Endometrial microvascular endothelial cells (primary cell): ENCODE results near the gene CPSF3. TPM values are rescaled to one million over a fixed set of nuclear protein-coding genes. Genes with fewer than 3 reads are reported as not detected.
"Not testable (repeated sequence)": the region's sequence is repeated elsewhere in the genome, so short reads cannot be mapped to it uniquely, and the experiment has no call there.

Experiments
- in situ Hi-C: cut with HindIII; loops from 2 replicates; pipeline ENCODE4 v1.10.0; 2017; ENCODE audit warnings: low sequenced_read_pairs, low pct_unique_long_range_greater_than_20kb; ENCODE audit errors: inconsistent ontology term
- total RNA-seq: library from RNA; depleted of rRNA; stranded (reverse); fragments of >200 nt; gene quantifications from one replicate; pipeline ENCODE4 v1.2.3, GENCODE V29; 2015; ENCODE audit errors: inconsistent ontology term

CPSF3 gene
- total RNA-seq, 1 donor from 2014 or later, result 43.9 TPM

DNA sequence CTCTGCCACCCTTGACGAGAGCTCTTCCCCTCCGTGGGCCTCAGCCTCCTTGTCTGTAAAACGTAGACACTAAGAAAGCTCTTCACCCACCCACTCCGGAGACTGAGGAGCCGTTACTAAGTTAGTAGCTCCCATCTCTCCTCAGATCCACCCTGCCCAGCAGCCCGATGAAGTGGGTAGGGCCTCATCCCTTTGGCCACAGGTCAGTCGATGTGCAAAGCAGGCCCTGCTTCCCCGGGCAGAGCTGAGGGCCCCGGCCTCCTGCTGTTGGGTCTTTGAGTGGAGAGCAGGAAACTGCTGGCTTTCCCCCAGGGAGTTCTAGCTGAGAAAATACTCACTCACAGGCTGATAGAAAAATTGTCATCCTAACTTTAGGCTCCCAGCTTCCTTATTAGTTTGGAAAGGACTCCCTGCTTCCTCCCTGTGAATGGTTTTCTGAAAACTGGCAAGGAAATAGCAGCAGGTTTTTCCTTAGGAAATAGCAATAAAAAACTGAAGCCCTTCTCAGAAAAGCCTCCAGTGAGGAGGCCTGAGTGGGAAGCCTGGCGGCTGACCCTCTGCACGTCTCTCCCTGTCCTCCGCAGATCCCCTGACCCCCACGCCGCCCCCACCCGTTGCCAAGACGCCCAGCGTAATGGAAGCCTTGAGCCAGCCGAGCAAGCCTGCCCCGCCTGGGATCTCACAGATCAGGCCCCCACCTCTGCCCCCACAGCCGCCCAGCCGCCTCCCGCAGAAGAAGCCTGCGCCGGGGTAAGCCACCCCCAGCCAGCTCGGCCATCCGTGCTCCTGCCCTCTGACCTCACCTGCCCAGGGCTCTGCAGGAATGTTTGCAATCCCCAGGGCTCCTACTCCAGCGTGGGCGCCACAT, 30.3 kb upstream of the CPSF3 start:
- in situ Hi-C loops, result no loop called here

- in situ Hi-C loops, result no loop called here
Observed at GRCh38 chr2:9394816-9395215, 28.6 kb upstream of the CPSF3 start.

DNA sequence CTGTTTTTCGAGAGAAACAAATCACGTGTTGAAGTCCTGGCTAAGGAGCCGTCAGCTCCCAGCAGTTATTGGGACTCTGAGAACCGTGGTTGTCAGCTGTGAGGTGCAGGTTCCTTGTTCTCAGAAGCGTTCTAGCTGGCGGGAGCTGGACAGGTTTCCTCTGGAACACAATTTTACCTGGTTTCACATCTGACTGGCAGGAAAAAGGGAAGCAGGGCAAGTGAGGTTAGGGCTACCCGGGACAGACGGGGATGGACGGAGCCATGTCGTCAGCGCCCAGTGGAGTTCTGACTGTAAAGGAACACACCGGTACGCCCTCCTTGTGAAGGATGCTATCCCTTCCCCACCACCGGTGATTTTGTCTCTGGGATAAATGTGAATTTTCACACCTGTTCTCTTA, 26.3 kb upstream of the CPSF3 start:
- in situ Hi-C loops, result no loop called here

- in situ Hi-C loops, result not testable (repeated sequence)
Observed at GRCh38 chr2:9398251-9398650, 25.2 kb upstream of the CPSF3 start.

GRCh38 chr2:9398881-9399780, 24.3 kb upstream of the CPSF3 start:
- in situ Hi-C loops, result no loop called here

DNA sequence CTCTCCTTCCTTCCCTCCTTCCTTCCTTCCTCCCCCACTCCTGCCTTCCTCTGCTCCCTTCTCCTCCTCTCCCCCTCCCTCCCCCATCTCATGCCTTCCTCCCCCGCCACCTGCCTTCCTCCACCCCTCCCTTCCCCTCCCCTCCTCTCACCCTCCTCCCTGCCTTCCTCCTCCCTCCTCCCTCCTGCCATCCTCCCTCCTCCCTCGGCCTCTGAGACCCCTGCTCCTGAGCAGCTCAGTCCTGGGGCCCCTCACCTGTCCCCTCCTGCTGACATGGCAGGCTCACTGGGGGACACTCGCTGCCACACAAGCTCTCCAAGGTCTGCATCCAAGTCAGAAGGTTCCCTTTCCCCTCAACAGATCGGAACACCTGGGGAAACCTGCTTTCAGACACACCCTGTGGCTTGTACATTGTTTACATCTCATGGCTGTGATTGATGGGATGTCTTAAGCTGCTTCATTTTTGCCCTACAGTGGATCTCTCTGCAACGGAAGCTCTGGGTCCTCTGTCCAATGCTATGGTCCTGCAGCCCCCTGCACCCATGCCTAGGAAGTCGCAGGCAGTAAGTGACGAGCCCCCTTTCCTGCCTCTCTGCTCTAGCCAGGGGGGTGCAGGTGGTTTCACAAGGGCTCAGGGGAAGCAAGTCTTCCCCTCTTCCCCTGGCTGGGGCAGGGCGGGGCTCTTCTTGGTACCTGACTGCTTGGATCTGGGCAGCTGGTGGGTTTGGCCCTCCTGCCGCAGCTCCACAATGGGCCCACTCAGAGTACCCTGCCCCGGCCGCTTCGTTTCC, 23.0 kb upstream of the CPSF3 start:
- in situ Hi-C loops, result no loop called here

DNA sequence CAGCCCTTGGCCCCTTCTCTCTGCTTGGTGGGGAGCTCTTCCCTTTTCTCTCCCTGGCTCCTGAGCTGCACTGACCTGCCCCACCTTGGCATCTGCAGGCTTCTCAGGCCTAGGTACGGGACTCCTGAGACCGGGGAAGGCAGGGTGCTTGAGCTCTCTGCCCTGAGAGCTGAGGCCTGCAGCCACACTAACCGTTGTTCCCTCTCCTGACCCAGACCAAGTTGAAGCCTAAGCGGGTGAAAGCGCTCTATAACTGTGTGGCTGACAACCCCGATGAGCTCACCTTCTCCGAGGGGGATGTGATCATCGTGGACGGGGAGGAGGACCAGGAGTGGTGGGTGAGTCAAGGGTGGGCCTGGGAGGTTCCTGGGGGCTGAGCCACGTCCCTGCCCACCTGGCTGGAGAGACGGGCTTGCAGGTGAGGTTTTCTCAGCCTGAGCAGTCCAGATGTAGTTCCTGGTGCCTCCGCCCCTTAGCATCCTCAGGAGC, 22.4 kb upstream of the CPSF3 start:
- in situ Hi-C loops, result no loop called here

DNA sequence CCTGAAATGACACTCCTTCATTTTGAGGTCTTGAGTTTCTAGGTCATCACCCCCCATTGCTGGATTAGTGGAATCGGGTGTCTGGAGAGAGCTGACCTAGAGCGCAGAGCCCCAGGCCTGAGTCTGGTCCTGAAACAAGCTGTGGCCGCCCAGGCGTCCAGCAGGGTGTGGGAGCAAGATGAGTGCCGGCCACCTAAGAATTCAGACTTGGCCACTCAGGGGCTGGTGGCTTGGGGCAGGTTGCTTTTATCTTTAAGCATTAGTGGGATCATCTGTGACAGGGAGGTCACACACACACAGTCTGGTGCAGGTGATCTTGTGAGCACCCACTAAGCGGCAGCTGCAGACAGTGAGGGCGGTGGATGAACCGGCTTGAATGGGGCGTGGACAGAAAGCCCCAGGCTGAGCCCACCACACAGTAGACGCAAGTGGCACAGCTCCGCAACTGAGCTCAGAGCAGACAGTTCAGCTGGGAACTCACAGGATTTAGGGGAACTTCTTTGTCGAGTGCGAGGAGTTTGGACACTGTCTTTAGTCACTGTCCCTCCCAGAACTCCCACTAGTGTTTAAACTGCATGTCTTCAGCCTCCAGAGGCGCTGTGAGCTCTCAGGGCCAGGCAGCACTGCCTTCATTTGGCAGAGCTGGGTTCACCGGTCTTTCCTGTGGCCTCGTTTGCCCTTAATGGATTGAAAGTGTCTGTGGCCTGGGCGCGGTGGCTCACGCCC, 21.6 kb upstream of the CPSF3 start:
- in situ Hi-C loops, result no loop called here

DNA sequence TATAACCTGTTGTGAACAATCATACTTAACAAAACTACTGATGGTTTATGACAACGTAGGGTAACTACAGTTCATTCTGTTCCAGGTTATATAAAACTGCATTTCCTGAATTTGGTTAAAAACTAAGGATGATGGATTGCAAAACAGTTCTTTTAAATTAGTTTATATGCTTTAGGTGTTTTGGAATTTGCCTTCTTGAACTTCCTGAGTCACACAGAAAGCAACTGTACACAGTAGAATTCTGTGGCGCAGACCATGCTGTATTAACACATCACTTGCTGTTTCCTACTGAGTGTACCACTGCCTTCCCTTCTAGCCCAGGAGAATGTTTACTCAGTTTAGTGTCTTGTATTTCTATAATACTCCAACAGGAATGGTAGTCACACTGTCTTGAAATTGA, 19.5 kb upstream of the CPSF3 start:
- in situ Hi-C loops, result no loop called here

GRCh38 chr2:9404451-9404850, 19.0 kb upstream of the CPSF3 start:
- in situ Hi-C loops, result no loop called here

DNA sequence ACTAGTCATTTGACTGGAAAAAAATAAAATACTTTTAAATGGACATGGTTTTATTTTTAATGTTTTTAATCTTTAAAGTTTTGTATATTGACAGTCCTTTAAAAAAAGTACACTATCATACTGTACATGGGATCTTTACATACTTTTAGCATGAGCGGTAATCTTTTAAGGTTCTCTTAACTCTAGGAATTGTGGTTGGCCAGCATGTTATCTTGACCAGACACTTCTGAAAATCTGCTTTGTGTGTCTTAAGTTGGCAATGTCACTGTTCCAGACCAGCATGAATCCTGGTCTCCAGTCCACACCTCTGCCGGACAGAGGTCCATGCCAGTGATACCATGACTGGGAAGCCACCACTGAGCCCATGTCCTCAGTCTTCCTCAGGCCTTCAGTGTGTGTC, 17.8 kb upstream of the CPSF3 start:
- in situ Hi-C loops, result no loop called here

DNA sequence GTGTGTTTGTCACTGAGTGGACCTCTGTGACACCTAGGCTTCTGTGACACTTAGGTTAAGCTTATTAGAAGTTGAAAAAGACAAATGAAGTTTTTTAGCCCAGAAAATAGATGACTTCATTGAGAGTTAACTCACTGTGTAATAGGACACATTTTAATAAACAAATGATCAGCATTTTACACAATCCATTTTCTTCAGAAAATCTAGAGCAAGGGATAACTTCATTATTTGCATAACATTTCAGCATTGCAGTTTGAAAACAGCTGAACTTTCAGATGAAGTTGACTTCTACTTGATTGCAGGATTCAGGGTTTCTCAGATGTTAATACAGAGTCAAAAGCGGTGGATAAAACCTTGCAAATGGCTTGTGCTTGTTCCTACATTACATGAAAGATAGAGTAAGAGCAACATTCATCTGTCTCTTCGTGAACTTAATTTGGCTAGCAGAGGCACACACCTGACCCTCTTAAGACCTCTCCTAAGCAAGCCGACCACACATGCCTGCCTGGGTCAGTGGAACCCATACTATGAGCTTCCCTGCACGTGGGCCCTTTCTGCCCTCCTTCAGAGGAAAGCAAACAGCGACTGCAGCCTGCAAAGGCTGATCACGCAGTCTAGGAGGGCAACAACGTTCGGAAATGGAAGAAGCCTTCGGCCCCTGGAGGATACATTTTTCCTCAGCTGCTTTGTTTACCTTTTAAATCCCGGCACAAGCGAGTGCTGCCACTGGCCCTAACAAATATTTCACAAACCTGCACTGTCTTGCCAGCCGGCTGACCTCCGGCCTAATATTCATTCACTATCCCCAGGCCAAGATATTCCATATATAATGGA, 16.7 kb upstream of the CPSF3 start:
- in situ Hi-C loops, result no loop called here

DNA sequence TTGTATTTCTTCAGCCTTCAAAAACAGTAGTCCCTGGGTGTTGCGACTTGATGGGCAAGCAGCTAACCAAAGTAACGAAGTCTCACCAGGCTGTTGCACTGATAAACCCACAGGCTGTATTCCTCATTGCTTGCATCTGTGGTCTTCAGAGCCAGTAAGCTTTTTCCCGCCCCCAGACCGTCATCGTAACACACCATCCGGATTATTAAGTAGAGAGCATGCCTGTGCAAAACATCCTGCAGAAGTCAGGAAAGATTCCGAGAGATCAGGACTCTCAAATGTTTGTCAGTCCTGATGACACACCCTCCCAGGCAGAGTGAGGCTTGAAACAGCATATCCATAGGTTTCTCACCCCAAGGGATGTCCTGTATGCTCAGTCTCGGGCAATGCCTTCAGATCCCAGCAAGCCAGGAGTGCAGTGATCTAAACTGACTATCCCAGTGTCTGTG, 16.1 kb upstream of the CPSF3 start:
- in situ Hi-C loops, result no loop called here

DNA sequence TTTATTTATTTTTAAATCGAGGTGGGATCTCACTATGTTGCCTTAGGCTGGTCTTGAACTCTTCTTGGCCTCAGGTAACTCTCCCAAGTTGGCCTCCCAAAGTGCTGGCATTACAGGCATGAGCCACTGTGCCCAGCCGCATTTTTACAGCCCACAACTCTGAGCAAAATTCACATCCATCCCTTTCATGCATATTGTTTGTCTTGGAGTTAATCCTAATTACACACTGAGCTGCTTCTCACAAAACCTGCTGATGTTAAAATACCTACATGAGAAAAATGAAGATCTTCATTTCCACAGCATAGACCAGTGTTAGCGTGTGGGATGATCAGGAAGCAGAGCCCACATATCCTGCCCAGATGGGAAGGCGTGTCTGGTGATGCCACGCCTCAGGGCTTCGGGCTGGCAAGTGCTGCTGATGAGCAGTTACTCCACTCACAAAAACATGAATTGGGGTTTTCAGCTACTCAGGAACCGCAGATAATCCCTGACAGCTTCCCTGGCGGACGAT, 14.8 kb upstream of the CPSF3 start:
- in situ Hi-C loops, result no loop called here

GRCh38 chr2:9410108-9410507, 13.3 kb upstream of the CPSF3 start:
- in situ Hi-C loops, result no loop called here

GRCh38 chr2:9412781-9413180, 10.7 kb upstream of the CPSF3 start:
- in situ Hi-C loops, result no loop called here

DNA sequence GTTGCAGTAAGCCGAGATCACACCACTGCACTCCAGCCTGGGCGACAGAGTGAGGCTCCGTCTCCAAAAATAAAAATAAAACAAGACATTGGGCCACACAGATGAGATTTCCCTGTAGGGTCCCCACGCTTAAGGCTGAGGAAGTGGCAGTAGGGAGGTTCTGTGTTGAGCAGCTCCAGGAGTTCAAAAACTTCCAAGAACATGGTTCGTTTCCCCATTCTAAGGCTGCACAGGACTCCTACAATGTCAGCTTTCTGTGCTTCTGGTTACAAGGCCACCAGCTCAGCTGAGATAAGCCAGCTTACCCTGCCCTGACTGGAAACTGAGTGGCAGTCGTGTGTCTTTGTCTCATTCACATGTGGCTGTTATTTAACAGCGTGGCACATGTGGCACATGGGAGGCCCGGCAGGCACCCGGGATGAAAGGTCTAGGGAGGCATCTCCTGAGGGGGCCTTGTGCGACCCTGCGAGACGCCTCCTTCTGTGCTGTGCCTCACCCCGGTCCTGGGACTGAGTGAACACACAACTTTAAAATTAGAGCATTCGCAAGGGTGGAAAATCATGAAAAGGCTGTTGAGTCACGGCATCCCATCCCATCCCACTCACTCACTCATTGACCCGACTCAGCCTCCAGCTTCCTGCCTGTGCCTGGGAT, 7.8 kb upstream of the CPSF3 start:
- in situ Hi-C loops, result no loop called here
